Liver (tissue), 9 donors: Measurements from ENCODE around the gene LRRC47. TPM values are rescaled to one million over a fixed set of nuclear protein-coding genes. Genes with fewer than 3 reads are reported as not detected.

Source experiments
- DNase-seq: peaks from one replicate; pipeline ENCODE4 v3.0.0-alpha.2; 2017; ENCODE audit warnings: low spot score
- H3K27ac ChIP-seq, 2 donors: one replicate each; pipeline ENCODE4 v1.7.0; 2013; ENCODE audit warnings: inconsistent platforms in 2 of 2, low read length in 2 of 2, control low read depth in 1 of 2, low read depth in 1 of 2, mild to moderate bottlenecking in 1 of 2
- H3K27me3 ChIP-seq, 4 donors: one replicate each; pipeline versions ENCODE4 v1.6.1 to v1.7.0; 2013; ENCODE audit warnings: low read length in 3 of 4, inconsistent platforms in 1 of 4, mild to moderate bottlenecking in 1 of 4, moderate library complexity in 1 of 4; ENCODE audit not compliant: control insufficient read depth in 4 of 4, insufficient read depth in 4 of 4
- H3K36me3 ChIP-seq, 4 donors: one replicate each; pipeline versions ENCODE4 v1.6.1 to v1.7.0; 2013; ENCODE audit warnings: low read length in 3 of 4, mild to moderate bottlenecking in 3 of 4, low read depth in 1 of 4, moderate library complexity in 1 of 4; ENCODE audit not compliant: control insufficient read depth in 4 of 4, insufficient read depth in 3 of 4
- H3K4me1 ChIP-seq, 4 donors: one replicate each; pipeline versions ENCODE4 v1.6.1 to v1.7.0; 2013; ENCODE audit warnings: low read length in 3 of 4, mild to moderate bottlenecking in 3 of 4, moderate library complexity in 1 of 4; ENCODE audit not compliant: control insufficient read depth in 4 of 4, insufficient read depth in 4 of 4
- H3K4me3 ChIP-seq, 3 donors: one replicate each; pipeline versions ENCODE4 v1.6.1 to v1.7.0; 2013; ENCODE audit warnings: low read length in 3 of 3, control low read depth in 1 of 3, low read depth in 1 of 3, mild to moderate bottlenecking in 1 of 3
- H3K9ac ChIP-seq, 2 donors: one replicate each; pipeline ENCODE4 v1.7.0; 2013; ENCODE audit warnings: low read length in 2 of 2, mild to moderate bottlenecking in 2 of 2, moderate library complexity in 2 of 2, control low read depth in 1 of 2, low read depth in 1 of 2
- H3K9me3 ChIP-seq, 4 donors: one replicate each; pipeline versions ENCODE4 v1.6.1 to v1.7.0; 2013; ENCODE audit warnings: low read length in 3 of 4; ENCODE audit not compliant: control insufficient read depth in 4 of 4
- CTCF ChIP-seq: fragments of 150-350 bp; IDR thresholded peaks from 2 replicates; pipeline ENCODE4 v1.5.1; 2017; ENCODE audit warnings: improper control_type of control experiment, low read depth, low read length; ENCODE audit not compliant: missing input control
- EGR1 ChIP-seq, 2 donors: IDR thresholded peaks; 2 replicates each; pipeline ENCODE4 v1.6.1; 2016 to 2018; ENCODE audit warnings: antibody characterized with exemption in 2 of 2, low read depth in 2 of 2
- FOXA1 ChIP-seq: IDR thresholded peaks from 2 replicates; pipeline ENCODE4 v1.6.1; 2016; ENCODE audit warnings: antibody characterized with exemption
- FOXA2 ChIP-seq: IDR thresholded peaks from 2 replicates; pipeline ENCODE4 v1.6.1; 2016; ENCODE audit warnings: antibody characterized with exemption
- GABPA ChIP-seq, 2 donors: IDR thresholded peaks in 1 of 2; conservative IDR thresholded peaks in 1 of 2; 2 replicates each; pipeline ENCODE4 v1.6.1; 2016; ENCODE audit warnings: antibody characterized with exemption in 2 of 2, mild to moderate bottlenecking in 1 of 2, moderate library complexity in 1 of 2
- HNF4A ChIP-seq, 2 donors: conservative IDR thresholded peaks; 2 replicates each; pipeline ENCODE4 v1.6.1; 2016; ENCODE audit warnings: antibody characterized with exemption in 2 of 2, mild to moderate bottlenecking in 2 of 2
- HNF4G ChIP-seq: IDR thresholded peaks from 2 replicates; pipeline ENCODE4 v1.6.1; 2016; ENCODE audit warnings: antibody characterized with exemption
- JUND ChIP-seq, 2 donors: IDR thresholded peaks; 2 replicates each; pipeline ENCODE4 v1.6.1; 2016; ENCODE audit warnings: antibody characterized with exemption in 2 of 2
- MAX ChIP-seq: IDR thresholded peaks from 2 replicates; pipeline ENCODE4 v1.6.1; 2016; ENCODE audit warnings: antibody characterized with exemption
- NR2F2 ChIP-seq: IDR thresholded peaks from 2 replicates; pipeline ENCODE4 v1.6.1; 2016; ENCODE audit warnings: antibody characterized with exemption
- RAD21 ChIP-seq, 2 donors: IDR thresholded peaks; 2 replicates each; pipeline ENCODE4 v1.6.1; 2016; ENCODE audit warnings: antibody characterized with exemption in 2 of 2, mild to moderate bottlenecking in 2 of 2
- RXRA ChIP-seq, 2 donors: IDR thresholded peaks; 2 replicates each; pipeline ENCODE4 v1.6.1; 2017 to 2018; ENCODE audit warnings: antibody characterized with exemption in 2 of 2, mild to moderate bottlenecking in 1 of 2
- SP1 ChIP-seq: IDR thresholded peaks from 2 replicates; pipeline ENCODE4 v1.6.1; 2018; ENCODE audit warnings: antibody characterized with exemption, mild to moderate bottlenecking
- TAF1 ChIP-seq: conservative IDR thresholded peaks from 2 replicates; pipeline ENCODE4 v1.6.1; 2016; ENCODE audit warnings: antibody characterized with exemption, mild to moderate bottlenecking
- YY1 ChIP-seq: IDR thresholded peaks from 2 replicates; pipeline ENCODE4 v1.6.1; 2016; ENCODE audit warnings: antibody characterized with exemption, mild to moderate bottlenecking
- ZBTB33 ChIP-seq: IDR thresholded peaks from 2 replicates; pipeline ENCODE4 v1.6.1; 2016; ENCODE audit warnings: antibody characterized with exemption
- WGBS: extraction: QIAGEN DNeasy Blood & Tissue Kit; methylation state at CpG from one replicate; pipeline ENCODE4 v1.1.7; 2013; 5-methylcytosine and 5-hydroxymethylcytosine counted together
- polyA plus RNA-seq, 2 donors: library from polyadenylated mRNA; stranded (reverse) in 1 of 2; unstranded in 1 of 2; fragments of 200-250 nt in 1 of 2; fragments of >200 nt in 1 of 2; fragmentation: Nextera tagmentation in 1 of 2; extraction: Ambion mirVana in 1 of 2; gene quantifications; one replicate each; pipeline versions ENCODE4 v1.2.1 to v1.2.3, GENCODE V29; 2013 to 2015
- total RNA-seq, 2 donors: library from RNA; depleted of rRNA; stranded (reverse); fragments of >200 nt; gene quantifications; one replicate each; pipeline ENCODE4 v1.2.3, GENCODE V29; 2014
- TF ChIP-seq, protein P1 (sequence below): IDR thresholded peaks from 2 replicates; pipeline ENCODE4 v1.6.1; 2016; ENCODE audit warnings: antibody characterized with exemption, mild to moderate bottlenecking
- TF ChIP-seq, protein P2 (sequence below): IDR thresholded peaks from 2 replicates; pipeline ENCODE4 v1.6.1; 2016; ENCODE audit warnings: antibody characterized with exemption
- donor health status: healthy.
- donor health status: healthy.
- donor health status: healthy.
- donor health status: healthy.
- donor health status: healthy.

Gene LRRC47
- total and polyA plus RNA-seq, 4 donors = 8.7 to 23.8 (median 15.4) TPM

DNA sequence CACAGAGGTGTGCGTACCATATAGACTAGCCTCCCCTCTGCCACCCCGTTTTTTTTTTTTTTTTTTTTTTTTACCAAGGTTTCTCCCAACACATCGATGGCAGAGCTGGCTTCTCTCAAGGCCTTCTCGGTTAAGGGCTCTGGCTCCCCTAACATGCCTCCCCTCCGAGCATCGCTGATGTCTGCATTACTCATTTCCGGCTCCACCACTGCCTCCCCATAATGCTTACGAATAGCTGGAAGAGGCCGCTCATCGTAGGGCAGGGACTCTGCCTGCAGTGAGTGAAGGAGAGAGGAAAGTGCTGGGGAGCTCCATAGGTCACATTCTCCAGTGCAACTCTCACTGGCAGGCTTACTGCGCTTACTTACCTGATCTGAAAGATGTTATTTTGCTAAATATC lies 40.1 kb upstream of the LRRC47 start:
- Histone ChIP-seq H3K4me1 (no peaks in the 10 kb centered on the region), H3K27ac (no peak overlapping the region), H3K27me3 (no peaks in the 10 kb centered on the region), H3K9ac (no peak overlapping the region), H3K9me3 (no peaks in the 10 kb centered on the region), H3K4me3 (no peak overlapping the region), H3K36me3 (peaks cover 12 to 70% (median 54%) of the 10 kb centered on the region in 4 donors)
- no peak for DNase-seq
- TF ChIP-seq FOXA1 = no peak
- TF ChIP-seq TAF1 = no peak
- no peak for TF ChIP-seq ZBTB33
- TF ChIP-seq RAD21 (IDR thresholded peaks at IDR 0.05) = no peak
- no peak for TF ChIP-seq MAX
- no peak for TF ChIP-seq YY1
- no peak for TF ChIP-seq FOXA2
- TF ChIP-seq, protein P1, sequence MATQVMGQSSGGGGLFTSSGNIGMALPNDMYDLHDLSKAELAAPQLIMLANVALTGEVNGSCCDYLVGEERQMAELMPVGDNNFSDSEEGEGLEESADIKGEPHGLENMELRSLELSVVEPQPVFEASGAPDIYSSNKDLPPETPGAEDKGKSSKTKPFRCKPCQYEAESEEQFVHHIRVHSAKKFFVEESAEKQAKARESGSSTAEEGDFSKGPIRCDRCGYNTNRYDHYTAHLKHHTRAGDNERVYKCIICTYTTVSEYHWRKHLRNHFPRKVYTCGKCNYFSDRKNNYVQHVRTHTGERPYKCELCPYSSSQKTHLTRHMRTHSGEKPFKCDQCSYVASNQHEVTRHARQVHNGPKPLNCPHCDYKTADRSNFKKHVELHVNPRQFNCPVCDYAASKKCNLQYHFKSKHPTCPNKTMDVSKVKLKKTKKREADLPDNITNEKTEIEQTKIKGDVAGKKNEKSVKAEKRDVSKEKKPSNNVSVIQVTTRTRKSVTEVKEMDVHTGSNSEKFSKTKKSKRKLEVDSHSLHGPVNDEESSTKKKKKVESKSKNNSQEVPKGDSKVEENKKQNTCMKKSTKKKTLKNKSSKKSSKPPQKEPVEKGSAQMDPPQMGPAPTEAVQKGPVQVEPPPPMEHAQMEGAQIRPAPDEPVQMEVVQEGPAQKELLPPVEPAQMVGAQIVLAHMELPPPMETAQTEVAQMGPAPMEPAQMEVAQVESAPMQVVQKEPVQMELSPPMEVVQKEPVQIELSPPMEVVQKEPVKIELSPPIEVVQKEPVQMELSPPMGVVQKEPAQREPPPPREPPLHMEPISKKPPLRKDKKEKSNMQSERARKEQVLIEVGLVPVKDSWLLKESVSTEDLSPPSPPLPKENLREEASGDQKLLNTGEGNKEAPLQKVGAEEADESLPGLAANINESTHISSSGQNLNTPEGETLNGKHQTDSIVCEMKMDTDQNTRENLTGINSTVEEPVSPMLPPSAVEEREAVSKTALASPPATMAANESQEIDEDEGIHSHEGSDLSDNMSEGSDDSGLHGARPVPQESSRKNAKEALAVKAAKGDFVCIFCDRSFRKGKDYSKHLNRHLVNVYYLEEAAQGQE = no peak
- TF ChIP-seq EGR1 (IDR thresholded peaks at IDR 0.05; ENCODE audit: low read depth in 2 of 2) = no peak
- TF ChIP-seq NR2F2 = no peak
- TF ChIP-seq CTCF = no peak
- no peak for TF ChIP-seq HNF4A (conservative IDR thresholded peaks at IDR 0.05)
- no peak for TF ChIP-seq GABPA (IDR thresholded peaks at IDR 0.05 in 1 of 2, conservative IDR thresholded peaks at IDR 0.05 in 1 of 2)
- TF ChIP-seq RXRA (IDR thresholded peaks at IDR 0.05) = no peak
- TF ChIP-seq HNF4G = no peak
- TF ChIP-seq SP1 = no peak
- TF ChIP-seq, protein P2, sequence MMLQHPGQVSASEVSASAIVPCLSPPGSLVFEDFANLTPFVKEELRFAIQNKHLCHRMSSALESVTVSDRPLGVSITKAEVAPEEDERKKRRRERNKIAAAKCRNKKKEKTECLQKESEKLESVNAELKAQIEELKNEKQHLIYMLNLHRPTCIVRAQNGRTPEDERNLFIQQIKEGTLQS = no peak
- TF ChIP-seq JUND (IDR thresholded peaks at IDR 0.05) = no peak
- 97% methylated on average over 11 of the region's 11 CpGs for WGBS

- WGBS = 97% methylated on average over 10 of the region's 10 CpGs
- Histone ChIP-seq H3K9me3 (no peaks in the 10 kb centered on the region), H3K4me3 (no peak overlapping the region), H3K27me3 (no peaks in the 10 kb centered on the region), H3K9ac (no peak overlapping the region), H3K4me1 (no peaks in the 10 kb centered on the region), H3K27ac (no peak overlapping the region), H3K36me3 (peaks cover 20 to 75% (median 58%) of the 10 kb centered on the region in 4 donors)
- DNase-seq = no peak
- no peak for TF ChIP-seq RXRA (IDR thresholded peaks at IDR 0.05)
- TF ChIP-seq HNF4A (conservative IDR thresholded peaks at IDR 0.05) = no peak
- no peak for TF ChIP-seq JUND (IDR thresholded peaks at IDR 0.05)
- no peak for TF ChIP-seq GABPA (IDR thresholded peaks at IDR 0.05 in 1 of 2, conservative IDR thresholded peaks at IDR 0.05 in 1 of 2)
- no peak for TF ChIP-seq NR2F2
- TF ChIP-seq ZBTB33 = no peak
- TF ChIP-seq HNF4G = no peak
- TF ChIP-seq FOXA1 = no peak
- no peak for TF ChIP-seq FOXA2
- TF ChIP-seq EGR1 (IDR thresholded peaks at IDR 0.05; ENCODE audit: low read depth in 2 of 2) = no peak
- TF ChIP-seq YY1 = no peak
- TF ChIP-seq CTCF = no peak
- TF ChIP-seq TAF1 = no peak
- TF ChIP-seq SP1 = no peak
Measured at GRCh38 chr1:3834701-3835100, 38.4 kb upstream of the LRRC47 start.
